H1 (cell line): Measurements from ENCODE around the gene RAB3D. TPM values are rescaled to one million over a fixed set of nuclear protein-coding genes. Genes with fewer than 3 reads are reported as not detected.

ENCODE experiments used
- ATF2 ChIP-seq: IDR thresholded peaks from 2 replicates; pipeline ENCODE4 v1.6.1; 2012; ENCODE audit warnings: low read length, inconsistent platforms
- ATF3 ChIP-seq: IDR thresholded peaks from 2 replicates; pipeline ENCODE4 v1.6.1; 2011; ENCODE audit warnings: low read depth, mild to moderate bottlenecking, low read length; ENCODE audit not compliant: insufficient read depth
- BRCA1 ChIP-seq: IDR thresholded peaks from 2 replicates; pipeline ENCODE4 v1.6.1; 2012; ENCODE audit warnings: low read depth, low read length, improper control_type of control experiment
- CTBP2 ChIP-seq: IDR thresholded peaks from 2 replicates; pipeline ENCODE4 v1.7.0; 2011; ENCODE audit warnings: borderline replicate concordance, mild to moderate bottlenecking, moderate library complexity, mixed read lengths, low read length; ENCODE audit not compliant: insufficient read depth, insufficient read length
- EGR1 ChIP-seq: IDR thresholded peaks from 2 replicates; pipeline ENCODE4 v1.6.1; 2011; ENCODE audit warnings: low read depth, low read length, borderline replicate concordance
- GTF2F1 ChIP-seq: IDR thresholded peaks from 2 replicates; pipeline ENCODE4 v1.6.1; 2012; ENCODE audit warnings: low read depth, low read length, improper control_type of control experiment, borderline replicate concordance
- HDAC6 ChIP-seq: IDR thresholded peaks from one replicate; pipeline ENCODE4 v1.7.1; 2012; ENCODE audit warnings: low read depth, mild to moderate bottlenecking, inconsistent platforms, low read length, moderate library complexity
- JUN ChIP-seq: IDR thresholded peaks from 2 replicates; pipeline ENCODE4 v1.6.1; 2011; ENCODE audit warnings: low read depth, mild to moderate bottlenecking, improper control_type of control experiment, low read length
- KDM4A ChIP-seq: IDR thresholded peaks from one replicate; pipeline ENCODE4 v1.7.1; 2012; ENCODE audit warnings: low read depth, mild to moderate bottlenecking, moderate library complexity, low read length, inconsistent platforms; ENCODE audit not compliant: severe bottlenecking
- MAX ChIP-seq: IDR thresholded peaks from 2 replicates; pipeline ENCODE4 v1.6.1; 2012; ENCODE audit warnings: inconsistent platforms
- PHF8 ChIP-seq: fragments of 200-600 bp; sonication (generic); conservative IDR thresholded peaks from 2 replicates; pipeline ENCODE4 v1.7.1; 2012; ENCODE audit warnings: low read depth, mild to moderate bottlenecking, inconsistent platforms, low read length, moderate library complexity
- POLR2A ChIP-seq, 2 experiments: IDR thresholded peaks; 1 replicate in 1 of 2; 2 replicates in 1 of 2; pipeline ENCODE4 v1.6.1; 2011; ENCODE audit warnings: low read depth in 2 of 2, low read length in 2 of 2, mild to moderate bottlenecking in 2 of 2; ENCODE audit errors: control extremely low read depth in 1 of 2
- POLR2AphosphoS5 ChIP-seq: IDR thresholded peaks from 2 replicates; pipeline ENCODE4 v1.6.1; 2011; ENCODE audit warnings: low read depth, low read length
- RBBP5 ChIP-seq: IDR thresholded peaks from 2 replicates; pipeline ENCODE4 v1.7.1; 2012; ENCODE audit warnings: low read depth, mild to moderate bottlenecking, inconsistent platforms, low read length, moderate library complexity, borderline replicate concordance
- RFX5 ChIP-seq: IDR thresholded peaks from 2 replicates; pipeline ENCODE4 v1.6.1; 2011; ENCODE audit warnings: low read depth, low read length, improper control_type of control experiment, borderline replicate concordance
- RNF2 ChIP-seq: fragments of 200-900, 300-1000 bp; sonication (generic); IDR thresholded peaks from 2 replicates; pipeline ENCODE4 v1.7.1; 2016; ENCODE audit warnings: borderline replicate concordance, low read depth, mild to moderate bottlenecking, antibody characterized with exemption, low read length; ENCODE audit not compliant: poor library complexity, severe bottlenecking; ENCODE audit errors: missing control alignments
- SIN3A ChIP-seq, 2 experiments: IDR thresholded peaks in 1 of 2; conservative IDR thresholded peaks in 1 of 2; 2 replicates each; pipeline ENCODE4 v1.6.1; 2011 to 2012; ENCODE audit warnings: low read length in 2 of 2, improper control_type of control experiment in 1 of 2, low read depth in 1 of 2, mild to moderate bottlenecking in 1 of 2
- SP1 ChIP-seq: IDR thresholded peaks from 2 replicates; pipeline ENCODE4 v1.6.1; 2011; ENCODE audit warnings: low read depth, low read length
- SUZ12 ChIP-seq: fragments of 200-600 bp; sonication (generic); IDR thresholded peaks from 2 replicates; pipeline ENCODE4 v1.6.1; 2012; ENCODE audit warnings: mild to moderate bottlenecking, inconsistent platforms, low read length, moderate library complexity, mixed read lengths
- YY1 ChIP-seq: IDR thresholded peaks from 2 replicates; pipeline ENCODE4 v1.6.1; 2011; ENCODE audit warnings: low read depth, mild to moderate bottlenecking, low read length
- ZNF274 ChIP-seq: IDR thresholded peaks from 2 replicates; pipeline ENCODE4 v1.7.0; 2012; ENCODE audit warnings: low read length, borderline replicate concordance; ENCODE audit errors: extremely low read depth
- polyA plus RNA-seq, 7 experiments: library from polyadenylated mRNA; depleted of rRNA in 3 of 7; stranded (reverse) in 5 of 7; unstranded in 2 of 7; fragments of >200 nt in 5 of 7; fragments of 200-250 nt in 2 of 7; gene quantifications; 1 replicate in 5 of 7; 2 replicates in 1 of 7; 4 replicates in 1 of 7; pipeline versions ENCODE4 v1.2.1 to v1.2.3, GENCODE V29; 2011 to 2013; ENCODE audit warnings: missing spikeins in 2 of 7, mixed read lengths in 2 of 7
- total RNA-seq: library from RNA; stranded (reverse); fragmentation: NEBNext Ultra II Directional; extraction: Animal tissue kit (Norgen Biotek cat#: 25700); gene quantifications from 2 replicates; pipeline ENCODE4 v1.2.1, GENCODE V29; 2021

The RAB3D gene
- total and polyA plus RNA-seq, 2 of the 8 experiments (the other 6 are each of a cell fraction or from before 2014, with no cell fraction given) = 17.8 to 23.8 TPM

- TF ChIP-seq HDAC6 (no peak), RNF2 (no peak), SIN3A (conservative IDR thresholded peaks at IDR 0.05 in 1 of 2, IDR thresholded peaks at IDR 0.05 in 1 of 2; ENCODE audit: low read depth in 1 of 2, low read length in 2 of 2) (peak in 1 of 2 experiments; percentile 59; a peak in 2 of 4 replicates), ATF2 (no peak), POLR2AphosphoS5 (peak; percentile 50; the same call in 1 of the 2 replicates), GTF2F1 (no peak), RBBP5 (no peak), BRCA1 (no peak), EGR1 (peak; percentile 35; the same call in 1 of the 2 replicates), SUZ12 (no peak), SP1 (peak; percentile 97), YY1 (no peak), ATF3 (no peak), KDM4A (peak; percentile 70), CTBP2 (no peak), POLR2A (IDR thresholded peaks at IDR 0.05; ENCODE audit: control extremely low read depth in 1 of 2, low read depth in 2 of 2, low read length in 2 of 2) (peak in 1 of 2 experiments; percentile 31; a peak in 1 of 3 replicates), RFX5 (no peak), MAX (peak; percentile 86), JUN (no peak), PHF8 (peak; percentile 44), ZNF274 (no peak)
These were observed 6.9 kb upstream of the RAB3D start, which contains the start of the genes CCDC159 and TMEM205 (continued) for GRCh38 chr19:11346104-11346940.
